Stomach (tissue), 4 donors: Measurements from ENCODE around the gene MRPS17.

Source experiments
- EP300 ChIP-seq: sonication (generic); formaldehyde crosslinking; IDR thresholded peaks from one replicate; pipeline ENCODE4 v1.6.1; 2017; ENCODE audit warnings: antibody characterized with exemption
- POLR2A ChIP-seq, 4 donors: fragments of 450-650 bp; IDR thresholded peaks; one replicate each; pipeline ENCODE4 v1.6.1; 2016; ENCODE audit warnings: antibody characterized with exemption in 4 of 4, control low read depth in 2 of 4, mild to moderate bottlenecking in 1 of 4, moderate library complexity in 1 of 4
- POLR2AphosphoS5 ChIP-seq, 3 donors: sonication (generic); formaldehyde crosslinking; IDR thresholded peaks; one replicate each; pipeline ENCODE4 v1.6.1; 2016; ENCODE audit warnings: antibody characterized with exemption in 3 of 3
- TF ChIP-seq, protein P1 (sequence below), 7 experiments: fragments of 450-650 bp in 4 of 7; fragments of 200-600 bp in 3 of 7; sonication (generic) in 3 of 7; IDR thresholded peaks; one replicate each; pipeline ENCODE4 v1.5.1; 2016 to 2019; ENCODE audit warnings: antibody characterized with exemption in 7 of 7, control low read depth in 2 of 7, mild to moderate bottlenecking in 1 of 7

DNA sequence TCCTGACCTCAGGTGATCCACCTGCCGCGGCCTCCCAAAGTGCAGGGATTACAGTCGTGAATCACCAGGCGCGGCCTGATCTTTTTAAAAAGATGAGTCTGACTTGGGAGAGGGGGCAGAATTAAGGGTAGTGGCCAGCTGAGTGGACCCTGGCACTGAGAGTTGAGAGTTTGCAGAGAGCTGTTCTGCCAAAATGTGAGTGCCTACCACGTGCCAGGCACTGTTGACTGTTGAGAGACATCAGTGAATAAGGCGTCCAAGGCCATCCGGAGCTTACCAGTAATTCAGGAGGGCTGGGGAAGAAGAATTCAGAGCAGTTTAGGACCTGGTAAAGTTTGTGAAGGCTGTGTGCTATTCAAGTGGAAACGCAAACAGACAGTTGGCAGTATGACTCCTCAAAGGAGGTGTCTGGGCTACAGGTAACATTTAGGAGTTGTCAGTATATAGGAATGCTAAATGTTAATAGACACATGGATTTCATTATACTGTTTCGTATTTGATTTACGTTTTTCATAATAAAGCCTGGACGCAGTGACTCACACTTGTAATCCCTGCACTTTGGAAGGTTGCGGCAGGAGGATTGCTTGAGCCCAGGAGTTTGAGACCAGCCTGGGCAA lies 14.2 kb downstream of the MRPS17 start:
- TF ChIP-seq POLR2A (IDR thresholded peaks at IDR 0.05) (no peak), POLR2AphosphoS5 (IDR thresholded peaks at IDR 0.05) (no peak), EP300 (no peak)
- TF ChIP-seq, protein P1, sequence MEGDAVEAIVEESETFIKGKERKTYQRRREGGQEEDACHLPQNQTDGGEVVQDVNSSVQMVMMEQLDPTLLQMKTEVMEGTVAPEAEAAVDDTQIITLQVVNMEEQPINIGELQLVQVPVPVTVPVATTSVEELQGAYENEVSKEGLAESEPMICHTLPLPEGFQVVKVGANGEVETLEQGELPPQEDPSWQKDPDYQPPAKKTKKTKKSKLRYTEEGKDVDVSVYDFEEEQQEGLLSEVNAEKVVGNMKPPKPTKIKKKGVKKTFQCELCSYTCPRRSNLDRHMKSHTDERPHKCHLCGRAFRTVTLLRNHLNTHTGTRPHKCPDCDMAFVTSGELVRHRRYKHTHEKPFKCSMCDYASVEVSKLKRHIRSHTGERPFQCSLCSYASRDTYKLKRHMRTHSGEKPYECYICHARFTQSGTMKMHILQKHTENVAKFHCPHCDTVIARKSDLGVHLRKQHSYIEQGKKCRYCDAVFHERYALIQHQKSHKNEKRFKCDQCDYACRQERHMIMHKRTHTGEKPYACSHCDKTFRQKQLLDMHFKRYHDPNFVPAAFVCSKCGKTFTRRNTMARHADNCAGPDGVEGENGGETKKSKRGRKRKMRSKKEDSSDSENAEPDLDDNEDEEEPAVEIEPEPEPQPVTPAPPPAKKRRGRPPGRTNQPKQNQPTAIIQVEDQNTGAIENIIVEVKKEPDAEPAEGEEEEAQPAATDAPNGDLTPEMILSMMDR (IDR thresholded peaks at IDR 0.05): no peak
